HFFc6 (cell line): Measurements from ENCODE around the gene PNPLA7. TPM values are rescaled to one million over a fixed set of nuclear protein-coding genes. Genes with fewer than 3 reads are reported as not detected.

Source experiments
- DNase-seq: peaks from one replicate; pipeline ENCODE4 v3.0.0-alpha.2; 2018
- H3K27ac Mint-ChIP-seq: 2 replicates; pipeline ENCODE4 v1.8.0; 2020; ENCODE audit warnings: mild to moderate bottlenecking, mixed read lengths
- H3K27me3 Mint-ChIP-seq: 2 replicates; pipeline ENCODE4 v1.8.0; 2021; ENCODE audit warnings: mild to moderate bottlenecking, moderate library complexity, mixed read lengths; ENCODE audit not compliant: insufficient read depth
- H3K36me3 Mint-ChIP-seq: 2 replicates; pipeline ENCODE4 v1.8.0; 2021; ENCODE audit warnings: low read depth, mixed read lengths
- H3K4me1 Mint-ChIP-seq: 2 replicates; pipeline ENCODE4 v1.8.0; 2020; ENCODE audit warnings: low read depth, mixed read lengths
- H3K4me3 Mint-ChIP-seq: 2 replicates; pipeline ENCODE4 v1.8.0; 2020; ENCODE audit warnings: mild to moderate bottlenecking, moderate library complexity, mixed read lengths
- H3K9me3 Mint-ChIP-seq: 2 replicates; pipeline ENCODE4 v1.8.0; 2020; ENCODE audit warnings: mild to moderate bottlenecking, mixed read lengths
- CTCF ChIP-seq: fragments of 200-600 bp; sonication (generic); IDR thresholded peaks from 2 replicates; pipeline ENCODE4 v1.5.0; 2021; ENCODE audit warnings: antibody characterized with exemption, mild to moderate bottlenecking
- total RNA-seq, 6 experiments: library from RNA; stranded (reverse); fragmentation: NEBNext Ultra II Directional; extraction: Animal tissue kit (Norgen Biotek cat#: 25700); gene quantifications; 2 replicates in 1 of 6; 3 replicates in 5 of 6; pipeline ENCODE4 v1.2.3, GENCODE V29; 2021

Gene PNPLA7
- total RNA-seq, 6 experiments from 2014 or later = 0.20 to 0.90 (median 0.52) TPM

GRCh38 chr9:137590469-137591383 lies 40.5 kb upstream of the PNPLA7 start, which contains the start of gene ZMYND19:
TSS of gene ZMYND19 (minus strand) at chr9:137590512. CDS start at chr9:137590263, 249 bp downstream.
- Mint-ChIP-seq H3K4me1 (peaks cover 19% of the 10 kb centered on the region), H3K27ac (peak within 1 kb of the TSS; percentile 79), H3K36me3 (peaks cover 9% of the 10 kb centered on the region), H3K4me3 (peak within 1 kb of the TSS; percentile 90), H3K27me3 (no peaks in the 10 kb centered on the region; the same call in 1 of the 2 replicates), H3K9me3 (no peaks in the 10 kb centered on the region)
- no peak for TF ChIP-seq CTCF
- peak; percentile 71 for DNase-seq

GRCh38 chr9:137590123-137590468 lies 39.9 kb upstream of the PNPLA7 start:
- no peaks in the 10 kb centered on the region for H3K9me3 Mint-ChIP-seq
- no peaks in the 10 kb centered on the region; the same call in 1 of the 2 replicates for H3K27me3 Mint-ChIP-seq
- H3K4me1 Mint-ChIP-seq = peaks cover 19% of the 10 kb centered on the region
- no peak overlapping the region for H3K27ac Mint-ChIP-seq
- no peak for DNase-seq
- no peak overlapping the region for H3K4me3 Mint-ChIP-seq
- peaks cover 9% of the 10 kb centered on the region for H3K36me3 Mint-ChIP-seq
- TF ChIP-seq CTCF = no peak

GRCh38 chr9:137589441-137590122 lies 39.4 kb upstream of the PNPLA7 start:
- peak overlapping the region; percentile 66 for H3K27ac Mint-ChIP-seq
- DNase-seq = no peak
- no peaks in the 10 kb centered on the region; the same call in 1 of the 2 replicates for H3K27me3 Mint-ChIP-seq
- H3K4me3 Mint-ChIP-seq = peak overlapping the region; percentile 90
- TF ChIP-seq CTCF = no peak
- H3K36me3 Mint-ChIP-seq = peaks cover 9% of the 10 kb centered on the region
- H3K4me1 Mint-ChIP-seq = peaks cover 19% of the 10 kb centered on the region
- no peaks in the 10 kb centered on the region for H3K9me3 Mint-ChIP-seq

GRCh38 chr9:137588891-137589290 lies 38.7 kb upstream of the PNPLA7 start:
- peaks cover 9% of the 10 kb centered on the region for H3K36me3 Mint-ChIP-seq
- peaks cover 19% of the 10 kb centered on the region for H3K4me1 Mint-ChIP-seq
- no peaks in the 10 kb centered on the region; the same call in 1 of the 2 replicates for H3K27me3 Mint-ChIP-seq
- no peak overlapping the region; the same call in none of the 2 replicates for H3K27ac Mint-ChIP-seq
- no peaks in the 10 kb centered on the region for H3K9me3 Mint-ChIP-seq
- H3K4me3 Mint-ChIP-seq = peak overlapping the region; percentile 90
- TF ChIP-seq CTCF = no peak
- no peak for DNase-seq

GRCh38 chr9:137588311-137588710 lies 38.1 kb upstream of the PNPLA7 start:
- Mint-ChIP-seq H3K4me1 (peaks cover 19% of the 10 kb centered on the region), H3K36me3 (peaks cover 9% of the 10 kb centered on the region), H3K9me3 (no peaks in the 10 kb centered on the region), H3K27me3 (no peaks in the 10 kb centered on the region; the same call in 1 of the 2 replicates), H3K4me3 (no peak overlapping the region), H3K27ac (no peak overlapping the region; the same call in 1 of the 2 replicates)
- TF ChIP-seq CTCF = no peak
- DNase-seq = no peak
